Endothelial cell of umbilical vein (primary cell): ENCODE measurements around the gene NRXN3. TPM values are rescaled to one million over a fixed set of nuclear protein-coding genes. Genes with fewer than 3 reads are reported as not detected.

Source experiments
- BruUV-seq: library from RNA; stranded (reverse); fragments of 400-500 nt; replicated peaks from 2 replicates; lab custom pipeline; 2021; lab: Mats Ljungman, UMichigan
- CTCF ChIA-PET: fragments of 300-600, 350-600 bp; sonication (Branson Sonifier 250); formaldehyde crosslinking; loops from one replicate; lab custom pipeline; 2021; ENCODE audit warnings: antibody characterized with exemption, inconsistent platforms; lab: Charles Lee
- POLR2A ChIA-PET: fragments of 300-600, 350-600 bp; sonication (Branson Sonifier 250); formaldehyde crosslinking; loops from one replicate; lab custom pipeline; 2021; ENCODE audit warnings: antibody characterized with exemption, inconsistent platforms; lab: Charles Lee
- DNase-seq: peaks from one replicate; pipeline ENCODE4 v3.0.0-alpha.2; 2011; ENCODE audit warnings: low read depth, low spot score
- FAIRE-seq: peaks from 2 replicates; lab custom pipeline; 2011; peaks lifted over from hg19 to GRCh38; lab: Jason Lieb, UNC
- H2AFZ ChIP-seq: 2 replicates; pipeline ENCODE4 v1.6.0; 2012; ENCODE audit warnings: low read depth, low read length, control low read depth, inconsistent platforms
- H3K27ac ChIP-seq: 2 replicates; pipeline ENCODE4 v1.5.1; 2011; ENCODE audit warnings: low read depth, mild to moderate bottlenecking, control low read depth, low read length, moderate library complexity; ENCODE audit not compliant: insufficient read depth
- H3K27me3 ChIP-seq, 2 experiments: 2 replicates each; pipeline versions ENCODE4 v1.6.0 to v1.6.1; 2011; ENCODE audit warnings: low read length in 2 of 2, mixed read lengths in 1 of 2; ENCODE audit not compliant: control insufficient read depth in 2 of 2, insufficient read depth in 2 of 2
- H3K36me3 ChIP-seq, 2 experiments: 2 replicates in 1 of 2; 3 replicates in 1 of 2; pipeline ENCODE4 v1.5.1; 2011; ENCODE audit warnings: low read length in 2 of 2, mild to moderate bottlenecking in 1 of 2, moderate library complexity in 1 of 2; ENCODE audit not compliant: control insufficient read depth in 2 of 2, insufficient read depth in 2 of 2; ENCODE audit errors: extremely low read depth in 1 of 2
- H3K4me1 ChIP-seq: 3 replicates; pipeline ENCODE4 v1.5.1; 2011; ENCODE audit warnings: mild to moderate bottlenecking, low read length; ENCODE audit not compliant: control insufficient read depth, insufficient read depth; ENCODE audit errors: extremely low read depth
- H3K4me2 ChIP-seq: 2 replicates; pipeline ENCODE4 v1.6.1; 2011; ENCODE audit warnings: low read length, control low read depth, mixed read lengths; ENCODE audit not compliant: insufficient read depth
- H3K4me3 ChIP-seq, 3 experiments: fragments of 200-600 bp in 1 of 3; sonication (generic), shearing (Covaris generic) in 1 of 3; replicated peaks in 1 of 3; 2 replicates each; pipeline ENCODE4 v1.5.1; 2011 to 2016; ENCODE audit warnings: control low read depth in 3 of 3, low read length in 3 of 3, mild to moderate bottlenecking in 2 of 3, inconsistent platforms in 1 of 3, low read depth in 1 of 3, moderate library complexity in 1 of 3; ENCODE audit not compliant: insufficient read depth in 1 of 3
- H3K79me2 ChIP-seq: 2 replicates; pipeline ENCODE4 v1.6.0; 2012; ENCODE audit warnings: low read length, inconsistent platforms; ENCODE audit not compliant: control insufficient read depth, insufficient read depth
- H3K9ac ChIP-seq: replicated peaks from 2 replicates; pipeline ENCODE3; 2011; ENCODE audit warnings: low read length, control low read depth; ENCODE audit not compliant: insufficient read depth; ENCODE audit errors: extremely low read depth
- H3K9me1 ChIP-seq: replicated peaks from 3 replicates; pipeline ENCODE4 v1.6.0; 2011; ENCODE audit warnings: mild to moderate bottlenecking, low read length; ENCODE audit not compliant: control insufficient read depth, insufficient read depth; ENCODE audit errors: extremely low read depth
- H3K9me3 ChIP-seq: replicated peaks from 2 replicates; pipeline ENCODE4 v1.5.1; 2012; ENCODE audit warnings: low read length, inconsistent platforms; ENCODE audit not compliant: control insufficient read depth, insufficient read depth
- H4K20me1 ChIP-seq: replicated peaks from 2 replicates; pipeline ENCODE3; 2011; ENCODE audit warnings: mild to moderate bottlenecking, low read length; ENCODE audit not compliant: control insufficient read depth, insufficient read depth; ENCODE audit errors: extremely low read depth
- CTCF ChIP-seq, 2 donors: IDR thresholded peaks; 1 replicate in 1 of 2; 2 replicates in 1 of 2; pipeline ENCODE4 v1.5.1; 2011; ENCODE audit warnings: low read length in 2 of 2, mild to moderate bottlenecking in 2 of 2, moderate library complexity in 2 of 2, control low read depth in 1 of 2, inconsistent platforms in 1 of 2, low read depth in 1 of 2; ENCODE audit not compliant: insufficient read depth in 1 of 2; ENCODE audit errors: extremely low read depth in 1 of 2
- EZH2 ChIP-seq: IDR thresholded peaks from 2 replicates; pipeline ENCODE4 v1.6.1; 2012; ENCODE audit warnings: borderline replicate concordance, low read depth, mild to moderate bottlenecking, moderate library complexity, low read length, inconsistent platforms; ENCODE audit not compliant: severe bottlenecking
- FOS ChIP-seq: IDR thresholded peaks from 2 replicates; pipeline ENCODE4 v1.6.1; 2011; ENCODE audit warnings: mild to moderate bottlenecking, low read length, moderate library complexity, borderline replicate concordance; ENCODE audit not compliant: insufficient read depth
- GATA2 ChIP-seq: IDR thresholded peaks from 2 replicates; pipeline ENCODE4 v1.7.0; 2011; ENCODE audit warnings: low read depth, mild to moderate bottlenecking, moderate library complexity, mixed read lengths, low read length; ENCODE audit not compliant: insufficient read length, insufficient read depth
- JUN ChIP-seq: IDR thresholded peaks from 2 replicates; pipeline ENCODE4 v1.6.1; 2011; ENCODE audit warnings: borderline replicate concordance, low read depth; ENCODE audit not compliant: insufficient read length, insufficient read depth
- MAX ChIP-seq: IDR thresholded peaks from 2 replicates; pipeline ENCODE4 v1.6.1; 2011; ENCODE audit not compliant: insufficient read depth, insufficient read length
- MYC ChIP-seq: IDR thresholded peaks from one replicate; pipeline ENCODE4 v1.6.1; 2011; ENCODE audit warnings: mild to moderate bottlenecking, low read depth, low read length
- POLR2A ChIP-seq: IDR thresholded peaks from 2 replicates; pipeline ENCODE4 v1.6.1; 2012; ENCODE audit warnings: low read depth, mild to moderate bottlenecking, control low read depth, low read length
- POLR2AphosphoS5 ChIP-seq: IDR thresholded peaks from 2 replicates; pipeline ENCODE4 v1.6.1; 2012; ENCODE audit warnings: low read depth, mild to moderate bottlenecking, control low read depth, low read length, moderate library complexity; ENCODE audit not compliant: insufficient read depth
- dilution Hi-C: fragments of 300-500 bp; cut with MboI; formaldehyde crosslinking; loops from one replicate; pipeline ENCODE4 v1.15.0; 2019; ENCODE audit warnings: low sequenced_read_pairs; ENCODE audit not compliant: extremely low pct_ligation_motif_present
- intact Hi-C: fragments of 100-400 bp; cut with micrococcal nuclease; formaldehyde crosslinking; loops from one replicate; pipeline ENCODE4 v1.10.0; 2022
- polyA plus RNA-seq, 4 experiments: library from polyadenylated mRNA; depleted of rRNA in 3 of 4; stranded (reverse) in 3 of 4; unstranded in 1 of 4; fragments of >200 nt; gene quantifications; 2 replicates each; pipeline versions ENCODE4 v1.2.1 to v1.2.3, GENCODE V29; 2011 to 2012; ENCODE audit warnings: missing spikeins in 1 of 4
- total RNA-seq: library from RNA; stranded (reverse); gene quantifications from 2 replicates; pipeline ENCODE4 v1.2.3, GENCODE V29; 2021

NRXN3 gene
- total and polyA plus RNA-seq, 2 donors (not counting 3 experiments of a cell fraction or from before 2014, with no cell fraction given): 0.72 to 4.2 TPM

- H3K27ac ChIP-seq: no peak overlapping the region
- DNase-seq (no peak), FAIRE-seq (no peak)
- no TSS peak for BruUV-seq
- dilution Hi-C loops: no loop called here
- intact Hi-C loops: no loop called here
- no peak overlapping the region for H2AFZ ChIP-seq
- H4K20me1 ChIP-seq: no peaks in the 10 kb centered on the region
- no peaks in the 10 kb centered on the region for H3K27me3 ChIP-seq
- no peak overlapping the region for H3K9ac ChIP-seq
- H3K4me1 ChIP-seq: no peaks in the 10 kb centered on the region
- no peaks in the 10 kb centered on the region for H3K36me3 ChIP-seq
- TF ChIP-seq CTCF (IDR thresholded peaks at IDR 0.05; ENCODE audit: extremely low read depth in 1 of 2, insufficient read depth in 1 of 2, low read depth in 1 of 2, low read length in 2 of 2): no peak
- no peak for TF ChIP-seq POLR2A
- TF ChIP-seq EZH2: no peak
- no peak for TF ChIP-seq MYC
- TF ChIP-seq GATA2: no peak
- TF ChIP-seq JUN: no peak
- no peak for TF ChIP-seq MAX
- no peak for TF ChIP-seq FOS
- no peak for TF ChIP-seq POLR2AphosphoS5
- CTCF ChIA-PET: interaction anchor here (0.5 kb wide), 1 partner anchor 569 kb away, joined by 3 read pairs; no protein-coding TSS in a partner anchor
- no peaks in the 10 kb centered on the region for H3K79me2 ChIP-seq
- H3K4me3 ChIP-seq: no peak overlapping the region
- no peak overlapping the region for H3K4me2 ChIP-seq
- no peaks in the 10 kb centered on the region for H3K9me3 ChIP-seq
- H3K9me1 ChIP-seq: no peaks in the 10 kb centered on the region
- POLR2A ChIA-PET: no interaction called here
These were observed 1332.6 kb downstream of the NRXN3 start for GRCh38 chr14:79502751-79503148.
